HG03159 (cell line): ENCODE measurements around the gene CLEC6A.
"Not testable (repeated sequence)": the region's sequence is repeated elsewhere in the genome, so short reads cannot be mapped to it uniquely, and the experiment has no call there.

Experiments
- ATAC-seq: cut with Tn5 transposase; IDR thresholded peaks from one replicate; pipeline ENCODE4 v1.9.1; 2021; ENCODE audit warnings: mild to moderate bottlenecking, moderate library complexity; ENCODE audit not compliant: unreplicated experiment

The CLEC6A gene

DNA sequence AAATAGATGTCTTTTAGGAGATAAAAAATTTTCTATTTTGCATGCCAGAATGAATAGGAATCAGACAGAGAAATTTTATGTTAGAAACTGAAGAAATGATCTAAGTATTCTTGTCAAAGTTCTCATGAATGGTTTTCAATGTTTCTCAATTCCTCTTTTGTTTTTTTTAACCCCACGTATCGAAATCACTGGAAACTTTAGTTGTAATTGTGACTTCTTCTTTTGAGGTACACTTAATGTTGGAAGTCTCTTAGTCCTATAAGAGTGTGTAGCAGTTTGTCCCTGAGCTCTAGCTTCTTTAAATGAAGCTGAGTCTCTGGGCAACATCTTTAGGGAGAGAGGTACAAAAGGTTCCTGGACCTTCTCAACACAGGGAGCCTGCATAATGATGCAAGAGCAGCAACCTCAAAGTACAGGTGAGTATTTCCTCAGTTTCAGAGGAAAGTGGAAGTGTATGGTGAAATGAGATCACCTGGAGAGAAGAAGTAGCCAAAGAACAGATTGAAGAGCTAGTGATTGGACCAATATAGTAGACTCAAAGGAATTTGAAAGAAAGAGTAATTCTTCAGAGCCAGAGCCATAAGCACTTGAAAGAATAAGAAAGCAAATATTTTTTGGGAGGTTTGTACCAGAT, at the start of gene CLEC6A:
Gene CLEC6A (plus strand): TSS at position 236 of the 634 bp plus-strand sequence. CDS start 150 bp downstream, at position 386.
- ATAC-seq: no peak

DNA sequence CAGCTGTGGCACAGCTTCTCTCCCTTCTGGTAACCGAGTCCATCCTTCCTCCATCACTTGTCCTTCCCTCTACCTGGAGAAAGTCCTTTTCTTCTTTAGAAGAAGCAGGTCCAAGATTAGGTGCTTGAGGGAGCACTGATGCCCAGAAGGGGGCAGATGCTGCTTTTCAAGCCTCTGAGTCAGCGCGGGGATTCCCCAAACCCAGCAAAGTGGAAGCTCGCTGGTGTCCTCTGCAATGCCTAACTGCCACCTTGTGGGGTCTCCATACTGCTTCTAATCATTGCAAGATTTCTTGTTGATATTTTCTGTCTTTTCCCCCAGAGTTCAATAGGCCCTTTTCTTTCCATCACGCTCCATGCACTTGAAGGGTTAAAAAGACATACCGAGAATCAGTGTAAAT, 36.2 kb upstream of the CLEC6A start:
- not testable (repeated sequence) for ATAC-seq

DNA sequence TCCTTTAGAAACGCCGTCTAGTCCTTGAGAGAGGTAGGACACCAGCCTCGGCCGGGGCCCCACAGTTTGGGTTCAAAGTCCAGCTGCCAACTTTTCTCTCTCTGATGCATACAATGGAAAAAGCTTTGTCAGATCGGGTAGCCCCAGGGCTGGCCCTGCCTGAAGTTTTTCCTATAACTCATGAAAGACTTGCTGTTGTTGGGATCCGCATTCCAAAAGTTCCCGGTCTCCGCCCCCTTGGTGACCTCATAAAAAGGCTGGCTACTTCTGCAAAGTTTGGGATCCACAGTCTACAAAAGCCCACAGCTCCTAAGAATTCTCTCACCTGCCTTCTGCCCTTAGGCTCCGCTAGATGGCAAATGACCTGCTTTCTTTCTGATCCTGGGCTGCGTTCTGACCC, 35.3 kb upstream of the CLEC6A start:
- no peak for ATAC-seq

DNA sequence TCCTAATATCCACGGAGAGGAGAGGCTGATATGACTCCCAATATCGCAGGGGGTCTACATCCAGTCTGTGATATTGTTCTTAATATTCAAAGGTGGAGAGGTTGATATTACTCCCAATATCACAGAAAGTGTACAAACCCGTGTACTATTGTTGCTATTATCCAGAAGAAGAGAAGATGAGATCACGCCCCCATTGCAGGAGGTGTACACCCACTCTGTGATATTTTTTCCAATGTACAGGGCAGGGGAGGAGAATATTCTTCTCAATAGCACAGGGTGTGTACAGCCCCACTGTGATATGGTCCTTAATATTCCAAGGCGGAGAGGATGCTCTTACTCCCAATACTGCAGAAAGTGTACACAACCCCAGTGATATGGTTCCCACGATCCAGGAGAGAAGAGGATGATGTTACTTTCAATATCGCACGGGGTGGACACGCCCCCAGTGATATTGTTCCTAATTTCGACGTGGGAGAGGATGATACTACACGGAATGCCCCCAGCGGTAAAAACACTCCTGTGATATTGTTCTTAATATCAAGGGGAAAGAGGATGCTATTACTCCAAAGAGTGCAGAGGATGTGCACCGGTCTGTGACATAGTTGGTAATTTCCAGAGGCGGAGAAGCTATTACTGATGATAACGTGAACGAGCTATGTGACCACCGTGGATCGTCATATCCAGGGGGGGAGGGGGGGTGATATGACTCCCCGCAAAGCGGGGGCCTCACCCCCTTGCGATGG, 11.1 kb upstream of the CLEC6A start:
- not testable (repeated sequence) for ATAC-seq

DNA sequence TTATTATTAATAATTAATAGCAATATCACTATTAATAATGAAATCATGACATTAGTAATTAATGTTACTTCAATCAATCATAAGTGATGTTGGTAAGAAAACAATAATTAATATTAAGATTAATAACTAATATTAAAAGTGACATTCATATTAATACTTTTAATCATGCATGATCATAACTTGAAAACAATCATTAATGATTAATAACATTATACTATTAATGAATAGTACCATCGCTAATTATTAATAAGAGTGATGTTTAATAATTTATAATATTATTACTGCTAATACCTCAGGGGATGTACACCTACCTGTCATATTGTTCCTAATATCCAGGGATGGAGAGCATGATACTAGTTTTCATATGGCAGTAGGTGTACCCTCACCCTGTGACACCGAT, 10.0 kb upstream of the CLEC6A start:
- no peak for ATAC-seq

DNA sequence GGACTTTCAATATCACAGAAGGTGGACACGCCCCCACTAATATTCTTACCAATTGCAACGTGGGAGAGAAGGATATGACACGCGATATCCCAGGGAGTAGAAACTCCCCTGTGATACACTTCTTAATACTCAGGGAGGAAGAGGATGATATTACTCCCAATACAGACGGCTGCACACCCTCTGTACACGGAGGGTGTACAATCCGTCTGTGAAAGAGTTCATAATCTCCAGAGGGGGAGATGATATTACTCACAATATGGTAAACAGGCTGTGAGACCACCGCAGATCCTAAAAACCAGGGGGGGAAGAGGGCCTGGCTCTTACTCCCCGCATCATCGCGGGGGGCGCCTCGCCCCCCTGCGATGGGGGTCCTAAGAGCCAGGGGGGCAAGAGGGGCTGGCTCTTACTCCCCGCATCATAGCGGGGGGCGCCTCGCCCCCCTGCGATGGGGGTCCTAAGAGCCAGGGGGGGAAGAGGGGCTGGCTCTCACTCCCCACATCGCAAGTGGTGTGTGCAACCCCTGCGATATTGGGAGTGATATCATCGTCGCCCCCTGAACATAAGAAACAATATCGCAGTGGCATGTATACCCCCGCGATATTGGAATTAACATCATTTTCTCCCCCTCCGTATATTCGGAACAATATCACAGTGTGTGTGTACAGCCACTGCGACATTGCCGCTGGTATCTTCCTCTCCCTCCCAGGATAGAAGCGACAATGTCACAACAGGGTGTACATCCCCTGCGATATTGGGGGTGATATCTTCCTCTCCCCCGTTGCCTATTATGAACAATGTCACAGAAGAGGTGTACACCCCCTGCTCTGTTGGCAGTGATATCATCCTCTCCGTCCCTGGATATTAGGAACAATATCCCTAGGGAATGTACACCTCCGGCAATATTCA, 8.9 kb upstream of the CLEC6A start:
- no peak for ATAC-seq

DNA sequence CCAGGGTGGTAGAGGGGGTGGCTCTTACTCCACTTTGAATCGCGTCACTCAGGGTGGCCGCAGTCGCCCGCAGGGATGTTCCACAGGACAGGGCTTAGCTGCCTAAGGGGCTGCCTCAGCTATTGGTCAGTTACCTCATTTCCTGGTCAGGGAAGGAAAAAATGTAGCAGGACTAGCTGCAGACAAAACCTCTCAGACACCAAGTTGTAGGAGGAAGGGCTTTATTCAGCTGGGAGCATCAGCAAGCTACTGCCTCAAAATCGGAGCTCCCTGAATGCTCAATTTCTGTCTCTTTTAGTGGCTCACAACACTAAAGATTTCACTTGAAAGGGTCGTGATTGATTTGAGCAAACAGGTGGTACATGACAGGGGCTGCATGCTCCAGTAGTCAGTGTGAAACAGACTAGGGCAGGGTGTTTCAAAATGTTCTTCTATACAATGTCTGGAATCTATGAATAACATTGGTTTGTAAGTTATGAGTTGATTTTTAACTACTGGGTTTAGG, 6.4 kb upstream of the CLEC6A start:
- no peak for ATAC-seq

DNA sequence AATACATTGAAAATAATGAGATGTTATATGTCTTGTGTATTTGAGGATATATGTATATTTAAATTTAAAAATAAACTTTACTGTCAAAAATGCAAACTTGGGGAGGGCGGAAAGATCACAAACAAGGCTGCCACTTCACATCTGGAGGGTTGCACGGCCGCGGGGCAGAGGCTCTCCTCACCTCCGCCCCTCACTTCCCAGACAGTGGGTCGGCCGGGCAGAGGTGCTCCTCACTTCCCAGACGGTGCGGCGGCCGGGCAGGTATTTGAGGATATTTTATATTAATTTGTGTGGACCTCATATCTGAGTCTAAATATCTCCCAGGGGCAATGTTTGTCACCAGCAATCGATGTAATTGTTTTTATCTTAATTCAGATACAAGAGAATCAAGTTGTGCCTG, 3.7 kb upstream of the CLEC6A start:
- no peak for ATAC-seq

DNA sequence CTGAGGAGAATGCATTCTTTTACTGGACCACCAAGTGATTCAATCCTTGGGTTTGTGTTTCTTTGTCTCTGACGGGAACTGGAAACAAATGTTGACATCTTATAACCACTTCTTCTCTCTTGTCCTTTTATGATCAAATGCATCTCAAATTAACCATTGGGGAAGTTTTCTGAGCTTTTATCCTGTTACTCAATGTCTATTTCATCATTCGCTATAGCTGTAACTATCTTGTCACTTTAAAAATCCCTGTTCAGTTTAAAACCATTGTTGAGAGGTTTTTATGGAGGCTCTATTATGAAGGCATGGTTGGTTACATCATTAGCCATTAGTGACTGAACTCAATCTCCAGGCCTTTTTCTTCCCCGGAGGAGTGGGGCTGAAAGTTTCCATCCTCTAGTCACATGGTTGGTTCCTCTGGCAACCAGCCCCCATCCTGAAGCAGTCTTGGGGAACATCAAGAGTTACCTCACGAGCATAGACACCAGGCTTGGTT, 2.7 kb upstream of the CLEC6A start:
- no peak for ATAC-seq

DNA sequence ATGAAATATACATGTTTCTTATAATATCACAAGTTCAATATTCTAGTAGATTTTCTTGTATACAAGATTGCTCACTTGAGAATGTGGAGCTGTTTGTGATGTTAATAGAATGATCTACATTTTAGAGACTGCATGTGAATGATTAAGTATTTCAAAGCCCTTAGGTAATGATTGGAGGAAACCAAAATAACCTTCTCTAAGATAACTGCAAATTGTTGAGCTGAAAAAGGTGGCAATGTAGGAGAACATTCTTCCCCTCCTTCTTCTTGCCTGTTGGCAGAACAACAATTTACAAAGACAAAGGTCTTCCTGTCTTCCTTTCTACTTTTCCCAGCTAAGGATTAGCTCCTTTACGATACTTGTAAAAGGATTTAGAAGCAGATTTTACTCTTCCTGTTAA, 2.0 kb upstream of the CLEC6A start:
- no peak for ATAC-seq

DNA sequence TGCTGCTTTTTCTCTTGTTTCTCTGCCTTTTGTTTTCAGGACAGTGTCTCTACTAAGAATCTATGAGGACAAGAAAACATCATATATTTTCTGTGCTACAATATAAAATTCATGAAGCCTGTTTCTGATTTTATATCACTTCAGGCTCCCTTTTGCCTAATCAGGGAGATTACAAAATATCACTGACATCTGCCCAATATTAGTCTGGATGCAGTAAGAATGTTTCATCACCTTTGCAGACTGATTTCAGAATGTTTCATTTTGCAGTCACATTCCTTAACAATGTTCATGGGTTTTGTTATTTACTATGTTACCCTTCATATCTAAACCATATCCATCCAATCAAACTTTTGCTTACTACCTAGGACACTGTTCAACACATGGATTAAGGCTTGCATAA, 491 bp upstream of the CLEC6A start:
- no peak for ATAC-seq

DNA sequence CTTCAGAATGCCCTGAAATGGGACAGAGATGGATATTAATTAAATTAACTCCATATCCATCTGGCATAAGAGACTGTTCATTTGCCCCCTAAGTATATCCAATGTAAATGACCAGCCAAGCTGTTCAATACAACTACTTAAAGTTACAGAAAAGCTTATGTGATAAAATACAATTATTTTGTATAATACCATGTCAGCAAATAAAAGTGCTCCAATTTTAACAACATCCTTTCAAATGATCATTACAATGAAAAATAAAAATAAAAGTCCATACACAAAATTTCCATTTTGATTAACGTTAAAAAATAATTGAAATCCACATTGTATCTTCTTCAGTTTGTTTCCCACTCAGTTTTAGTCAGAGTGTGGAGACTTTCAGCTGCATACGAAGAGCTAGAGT, 5.7 kb downstream of the CLEC6A start:
- ATAC-seq: no peak

DNA sequence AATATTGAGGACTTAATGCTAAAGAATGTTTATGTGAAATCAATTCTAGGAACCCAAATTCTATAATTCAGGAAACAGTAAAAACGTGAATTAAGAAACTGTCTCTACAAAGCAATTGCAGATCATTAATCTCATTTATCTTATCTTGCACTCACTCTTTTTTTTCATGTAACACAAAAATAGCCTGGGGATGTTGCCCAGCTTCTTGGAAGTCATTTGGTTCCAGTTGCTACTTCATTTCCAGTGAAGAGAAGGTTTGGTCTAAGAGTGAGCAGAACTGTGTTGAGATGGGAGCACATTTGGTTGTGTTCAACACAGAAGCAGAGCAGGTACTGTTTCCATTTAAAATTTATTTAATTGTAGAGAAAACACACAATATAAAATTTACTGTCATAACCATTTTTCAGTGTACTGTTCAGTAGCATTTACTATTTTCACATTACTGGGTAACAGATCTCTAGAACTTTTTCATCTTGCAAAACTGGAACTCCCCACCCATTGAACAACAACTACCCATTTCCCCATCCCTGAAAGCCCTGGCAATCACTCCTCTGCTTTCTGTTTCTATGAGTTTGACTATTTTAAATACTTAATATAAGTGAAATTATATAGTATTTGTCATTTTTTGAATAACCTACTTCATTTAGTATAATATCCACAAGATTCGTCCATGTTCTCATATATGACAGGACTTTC, 9.7 kb downstream of the CLEC6A start:
- no peak for ATAC-seq

DNA sequence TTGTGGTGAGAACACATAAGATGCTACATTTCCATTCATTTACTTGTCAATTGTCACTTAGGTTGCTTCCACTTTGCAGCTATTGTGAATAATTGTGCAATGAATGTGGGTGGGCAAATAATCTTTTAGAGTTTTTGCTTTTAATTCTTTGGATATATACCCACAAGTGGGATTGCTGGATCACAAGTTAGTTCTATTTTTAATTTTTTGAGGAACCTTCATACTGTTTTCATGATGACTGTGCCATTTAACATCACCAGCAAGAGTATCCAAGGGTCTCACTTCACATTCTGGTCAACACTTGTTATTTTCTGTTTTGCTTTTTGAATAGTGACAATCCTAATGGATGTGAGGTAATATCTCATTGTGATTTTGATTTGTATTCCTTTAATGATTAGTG, 10.5 kb downstream of the CLEC6A start:
- no peak for ATAC-seq

DNA sequence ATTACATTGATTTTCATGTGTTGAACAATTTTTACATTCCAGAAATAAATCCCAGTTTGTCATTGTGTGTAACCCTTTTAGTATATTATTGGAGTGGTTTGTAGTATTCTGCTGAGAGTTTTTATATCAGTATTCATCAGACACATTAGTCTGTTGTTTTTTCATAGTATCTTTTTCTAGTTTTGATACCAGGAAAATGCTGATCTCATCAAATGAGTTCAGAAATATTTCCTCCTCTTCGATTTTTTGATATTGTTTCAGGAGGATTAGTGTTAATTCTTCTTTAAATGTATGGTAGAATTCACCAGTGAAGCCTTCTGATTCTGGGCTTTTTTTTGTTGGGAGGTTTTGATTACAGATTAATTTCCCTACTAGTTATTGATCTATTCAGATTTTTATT, 15.3 kb downstream of the CLEC6A start:
- ATAC-seq: no peak

DNA sequence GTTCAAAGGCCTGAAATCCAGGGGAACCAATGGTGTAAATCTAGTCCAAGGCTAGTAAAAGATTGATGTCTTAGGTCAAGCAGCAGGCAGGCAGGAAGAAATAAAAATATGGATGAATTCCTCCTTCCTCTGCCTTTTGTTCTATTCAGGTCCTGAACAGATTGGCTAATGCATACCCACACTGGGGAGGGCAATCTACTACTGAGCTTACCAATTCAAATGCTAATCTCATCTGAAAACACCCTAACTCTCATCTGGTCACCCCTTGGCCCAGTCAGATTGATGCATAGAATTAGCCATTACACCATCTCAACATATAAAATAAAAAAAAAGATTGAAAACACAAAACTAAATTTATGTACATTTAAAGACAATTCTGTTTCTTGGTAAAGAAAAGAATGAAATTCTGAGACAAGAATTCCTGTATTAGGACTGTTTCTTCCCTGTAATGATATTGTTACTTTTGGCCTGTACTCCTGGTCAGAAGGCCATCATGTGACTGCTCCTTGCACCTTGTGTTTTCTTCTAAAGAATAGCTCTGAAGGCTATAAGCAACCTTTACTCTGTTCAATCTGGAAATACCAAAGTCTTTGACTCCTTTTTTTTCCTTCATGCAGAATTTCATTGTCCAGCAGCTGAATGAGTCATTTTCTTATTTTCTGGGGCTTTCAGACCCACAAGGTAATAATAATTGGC, 19.9 kb downstream of the CLEC6A start:
- ATAC-seq: no peak

DNA sequence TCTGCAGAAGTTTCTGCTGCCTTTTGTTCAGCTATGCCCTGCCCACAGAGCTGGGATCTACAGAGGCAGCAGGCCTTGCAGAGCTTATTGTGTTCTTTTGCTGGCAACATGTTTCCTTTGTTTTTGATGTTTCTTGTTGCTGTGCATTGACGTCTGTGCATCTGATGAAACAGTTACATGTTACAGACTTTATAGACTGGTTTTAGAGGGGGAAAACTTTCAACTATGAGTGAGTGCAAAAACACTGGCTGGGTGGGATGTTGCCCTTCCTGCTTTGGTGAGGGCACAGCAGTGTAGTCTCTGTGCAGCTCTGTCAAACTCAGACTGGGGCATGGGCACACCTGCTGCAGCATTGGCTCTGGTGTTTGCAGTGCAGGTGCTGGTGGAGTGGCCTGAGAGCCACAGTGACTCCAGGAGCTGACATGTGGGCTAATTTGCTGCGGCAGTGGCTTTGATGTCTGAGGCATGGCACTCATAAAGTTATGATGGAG, 26.9 kb downstream of the CLEC6A start:
- no peak for ATAC-seq

DNA sequence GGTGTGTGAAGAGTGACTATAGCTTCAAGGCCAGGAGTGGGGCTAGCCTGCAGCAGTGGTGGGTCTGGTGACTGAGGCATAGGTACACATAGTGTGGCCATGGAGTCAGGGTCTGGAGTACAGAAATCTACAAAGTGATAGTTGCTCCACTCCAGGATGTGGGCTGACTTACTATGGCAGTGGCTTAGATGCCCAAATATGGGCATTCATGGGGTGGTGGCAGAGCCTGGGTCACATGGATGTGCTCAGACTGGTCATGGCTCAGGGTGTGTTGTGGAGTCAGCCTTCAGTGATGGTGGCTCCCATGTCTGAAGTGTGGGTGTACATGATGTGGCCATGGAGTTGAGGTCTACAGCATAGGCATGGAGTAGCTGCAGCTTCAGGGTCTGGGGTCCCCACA, 27.3 kb downstream of the CLEC6A start:
- no peak for ATAC-seq

DNA sequence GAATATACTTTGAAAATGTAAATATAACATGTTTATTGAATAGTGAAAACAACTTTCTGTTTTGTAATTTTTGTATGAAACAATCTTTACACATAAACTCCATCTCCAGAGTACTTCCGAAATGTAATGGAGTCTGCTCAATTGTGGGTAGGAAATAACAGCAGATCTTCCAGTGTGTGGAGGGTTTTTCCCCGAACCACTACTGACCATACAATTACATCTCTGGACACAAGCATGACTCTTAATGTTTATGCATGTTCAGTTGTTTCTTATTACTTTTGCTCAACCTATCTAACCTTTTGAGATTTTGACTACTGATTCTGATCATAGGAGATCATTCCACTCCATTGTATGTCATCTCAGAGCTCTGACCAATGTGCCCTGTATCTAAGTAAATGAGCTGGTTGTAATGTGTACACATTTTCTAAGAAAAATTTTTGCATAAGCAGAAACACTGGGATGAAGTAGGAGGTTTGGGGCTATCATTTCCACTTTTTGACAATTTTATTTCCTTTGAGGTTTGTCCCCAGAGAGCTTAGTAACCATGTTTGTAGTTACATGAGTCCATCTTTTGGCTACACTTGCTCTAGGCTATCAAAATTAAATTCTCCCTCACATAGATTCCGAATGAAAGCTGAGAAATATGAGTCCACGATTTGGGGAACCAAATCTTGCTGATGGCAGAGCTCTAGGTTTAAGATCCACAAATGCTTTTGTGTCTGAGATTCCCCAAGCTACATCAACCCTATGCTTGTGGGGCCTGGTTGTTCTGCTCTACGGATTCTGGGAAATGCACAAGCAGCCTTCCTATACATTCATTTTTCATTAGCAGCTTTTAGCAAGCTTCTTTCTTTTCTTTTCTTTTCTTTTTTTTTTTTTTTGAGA, 36.1 kb downstream of the CLEC6A start:
- no peak for ATAC-seq
